HepG2 (cell line): ENCODE measurements around the gene NBEA. TPM values are rescaled to one million over a fixed set of nuclear protein-coding genes. Genes with fewer than 3 reads are reported as not detected.

Source experiments
- ATAC-seq: fragments of 200-7000 bp; cut with Tn5 transposase; 3 replicates; pipeline ENCODE4 v1.9.1; 2020; ENCODE audit warnings: mild to moderate bottlenecking, moderate library complexity
- BruUV-seq: library from RNA; stranded (reverse); fragments of 400-500 nt; replicated peaks from 2 replicates; lab custom pipeline; 2021; lab: Mats Ljungman, UMichigan
- CTCF ChIA-PET: fragments of 300-600 bp; formaldehyde crosslinking; extraction: SDS; loops from one replicate; lab custom pipeline; 2021; ENCODE audit warnings: low total read pairs, inconsistent platforms, low intra/inter-chr PET ratio; lab: Yijun Ruan, JAX
- POLR2A ChIA-PET: fragments of 350-600 bp; sonication (Branson Sonifier 250); formaldehyde crosslinking; loops from one replicate; lab custom pipeline; 2020; ENCODE audit warnings: antibody characterized with exemption, inconsistent platforms; lab: Yijun Ruan, JAX
- DNase-seq: peaks from one replicate; pipeline ENCODE4 v3.0.0-alpha.2; 2015; ENCODE audit warnings: low spot score
- FAIRE-seq: peaks from 3 replicates; lab custom pipeline; 2011; peaks lifted over from hg19 to GRCh38; lab: Jason Lieb, UNC
- H2AFZ ChIP-seq: one replicate; pipeline ENCODE4 v1.6.1; 2011; ENCODE audit warnings: low read length, inconsistent platforms
- H3K27ac ChIP-seq: fragments of 300-600 bp; 3 replicates; pipeline ENCODE4 v1.8.0; 2011; ENCODE audit warnings: mixed run types, mild to moderate bottlenecking, mixed read lengths, low read length, inconsistent platforms; ENCODE audit not compliant: insufficient read depth; ENCODE audit errors: extremely low read length
- H3K27me3 ChIP-seq, 2 experiments: fragments of 200-600 bp in 1 of 2; 2 replicates in 1 of 2; 3 replicates in 1 of 2; pipeline versions ENCODE4 v1.6.0 to v1.8.0; 2011; ENCODE audit warnings: low read length in 2 of 2, mild to moderate bottlenecking in 2 of 2, moderate library complexity in 2 of 2, inconsistent platforms in 1 of 2; ENCODE audit not compliant: insufficient read depth in 2 of 2, control insufficient read depth in 1 of 2
- H3K36me3 ChIP-seq, 2 experiments: fragments of 200-600 bp in 1 of 2; replicated peaks in 1 of 2; 2 replicates in 1 of 2; 3 replicates in 1 of 2; pipeline versions ENCODE4 v1.5.1 to v1.8.0; 2011; ENCODE audit warnings: low read length in 2 of 2, inconsistent platforms in 1 of 2; ENCODE audit not compliant: insufficient read depth in 2 of 2, control insufficient read depth in 1 of 2
- H3K4me1 ChIP-seq: 2 replicates; pipeline ENCODE4 v1.5.1; 2012; ENCODE audit warnings: low read length, inconsistent platforms; ENCODE audit not compliant: insufficient read depth
- H3K4me2 ChIP-seq: 2 replicates; pipeline ENCODE4 v1.6.0; 2011; ENCODE audit warnings: low read depth, low read length, inconsistent platforms
- H3K4me3 ChIP-seq, 3 experiments: fragments of 200-600 bp in 1 of 3; sonication (generic), shearing (Covaris generic) in 1 of 3; replicated peaks in 1 of 3; 2 replicates each; pipeline ENCODE4 v1.5.1; 2011 to 2016; ENCODE audit warnings: low read length in 3 of 3, inconsistent platforms in 2 of 3, low read depth in 2 of 3, mild to moderate bottlenecking in 2 of 3, control low read depth in 1 of 3, mixed read lengths in 1 of 3; ENCODE audit not compliant: insufficient read depth in 1 of 3
- H3K79me2 ChIP-seq: one replicate; pipeline ENCODE4 v1.6.1; 2011; ENCODE audit warnings: low read length, inconsistent platforms; ENCODE audit not compliant: insufficient read depth
- H3K9ac ChIP-seq: 2 replicates; pipeline ENCODE4 v1.6.0; 2011; ENCODE audit warnings: mild to moderate bottlenecking, low read depth, low read length, inconsistent platforms; ENCODE audit not compliant: insufficient read depth
- H3K9me3 ChIP-seq: 2 replicates; pipeline ENCODE4 v1.5.1; 2012; ENCODE audit warnings: mild to moderate bottlenecking, low read length
- H4K20me1 ChIP-seq: 2 replicates; pipeline ENCODE4 v1.6.0; 2011; ENCODE audit warnings: inconsistent platforms, mild to moderate bottlenecking, low read length, moderate library complexity; ENCODE audit not compliant: insufficient read depth
- ATM ChIP-seq: fragments of 450-650 bp; IDR thresholded peaks from 2 replicates; pipeline ENCODE4 v1.7.1; 2017; ENCODE audit warnings: mild to moderate bottlenecking, borderline replicate concordance
- CC2D1A ChIP-seq: sonication (generic); formaldehyde crosslinking; IDR thresholded peaks from 2 replicates; pipeline ENCODE4 v1.8.1; 2023; ENCODE audit warnings: mild to moderate bottlenecking, missing genetic modification reagents
- GFI1 ChIP-seq: sonication (generic); formaldehyde crosslinking; IDR thresholded peaks from 2 replicates; pipeline ENCODE4 v1.5.0; 2020; ENCODE audit warnings: missing genetic modification reagents, mild to moderate bottlenecking, borderline replicate concordance
- HDAC1 ChIP-seq: sonication (generic); formaldehyde crosslinking; IDR thresholded peaks from 2 replicates; pipeline ENCODE4 v1.5.1; 2020; ENCODE audit warnings: mild to moderate bottlenecking, missing genetic modification reagents
- IKZF1 ChIP-seq: fragments of 450-650 bp; IDR thresholded peaks from 2 replicates; pipeline ENCODE4 v1.7.1; 2016
- MBNL3 ChIP-seq: fragments of 250-450 bp; sonication (Bioruptor Pico); conservative IDR thresholded peaks from 2 replicates; pipeline ENCODE4 v1.8.0; 2022; ENCODE audit warnings: mild to moderate bottlenecking, inconsistent platforms
- MNT ChIP-seq: fragments of 450-650 bp; IDR thresholded peaks from 2 replicates; pipeline ENCODE4 v1.6.1; 2016
- SCMH1 ChIP-seq: sonication (generic); formaldehyde crosslinking; IDR thresholded peaks from 2 replicates; pipeline ENCODE4 v1.9.0; 2021; ENCODE audit warnings: missing genetic modification reagents, mild to moderate bottlenecking, borderline replicate concordance
- TARDBP ChIP-seq: sonication (generic); formaldehyde crosslinking; IDR thresholded peaks from 2 replicates; pipeline ENCODE4 v1.8.0; 2022; ENCODE audit warnings: mild to moderate bottlenecking, missing genetic modification reagents
- TBX3 ChIP-seq: fragments of 450-650 bp; IDR thresholded peaks from 2 replicates; pipeline ENCODE4 v1.6.1; 2017; ENCODE audit warnings: antibody characterized with exemption, mild to moderate bottlenecking, inconsistent platforms, borderline replicate concordance
- ZBTB14 ChIP-seq: sonication (generic); formaldehyde crosslinking; IDR thresholded peaks from 2 replicates; pipeline ENCODE4 v1.4.0; 2020; ENCODE audit warnings: missing genetic modification reagents
- ZBTB43 ChIP-seq: sonication (generic); formaldehyde crosslinking; conservative IDR thresholded peaks from 2 replicates; pipeline ENCODE4 v1.4.0; 2020; ENCODE audit warnings: missing genetic modification reagents
- ZNF609 ChIP-seq: sonication (generic); formaldehyde crosslinking; IDR thresholded peaks from 2 replicates; pipeline ENCODE4 v1.4.0; 2020; ENCODE audit warnings: mild to moderate bottlenecking, missing genetic modification reagents, borderline replicate concordance
- ZNF75D ChIP-seq: sonication (generic); formaldehyde crosslinking; IDR thresholded peaks from 2 replicates; pipeline ENCODE4 v1.8.1; 2023; ENCODE audit warnings: missing genetic modification reagents, mild to moderate bottlenecking, borderline replicate concordance
- WGBS: methylation state at CpG from one replicate; pipeline ENCODE4 v1.1.6; 2017; ENCODE audit warnings: low lambda C conversion rate; 5-methylcytosine and 5-hydroxymethylcytosine counted together
- in situ Hi-C: cut with HindIII; loops from 2 replicates; pipeline ENCODE4 v1.10.0; 2017; ENCODE audit warnings: low pct_unique_long_range_greater_than_20kb; ENCODE audit not compliant: extremely low pct_ligation_motif_present
- intact Hi-C: fragments of 100-400 bp; cut with micrococcal nuclease; formaldehyde crosslinking; loops from one replicate; pipeline ENCODE4 v1.10.0; 2022; ENCODE audit not compliant: unreplicated experiment
- polyA plus RNA-seq, 8 experiments: library from polyadenylated mRNA; depleted of rRNA in 3 of 8; stranded (reverse) in 7 of 8; unstranded in 1 of 8; fragments of >200 nt; fragmentation: Illumina TruSeq in 4 of 8; extraction: Trizol in 4 of 8; gene quantifications; 2 replicates each; pipeline versions ENCODE4 v1.2.1 to v1.2.3, GENCODE V29; 2011 to 2016; ENCODE audit warnings: low read depth in 4 of 8, missing spikeins in 1 of 8, mixed read lengths in 1 of 8; ENCODE audit not compliant: insufficient read depth in 1 of 8
- total RNA-seq, 5 experiments: library from RNA; depleted of rRNA; stranded (reverse); fragments of >200 nt; fragmentation: Illumina TruSeq; extraction: Trizol; gene quantifications; 2 replicates each; pipeline ENCODE4 v1.2.3, GENCODE V29; 2016; ENCODE audit warnings: low read depth in 1 of 5

NBEA gene
- total and polyA plus RNA-seq, 2 of the 13 experiments (the other 11 are each of a cell fraction or from before 2014, with no cell fraction given) = 2.7 to 2.8 TPM

- Histone ChIP-seq H4K20me1 (no peaks in the 10 kb centered on the region), H3K36me3 (no peaks in the 10 kb centered on the region), H3K27ac (no peak overlapping the region), H3K4me2 (no peak overlapping the region), H3K27me3 (no peaks in the 10 kb centered on the region), H3K9ac (no peak overlapping the region), H3K79me2 (no peaks in the 10 kb centered on the region), H3K4me3 (no peak overlapping the region), H3K9me3 (no peaks in the 10 kb centered on the region), H2AFZ (no peak overlapping the region), H3K4me1 (no peaks in the 10 kb centered on the region)
- in situ Hi-C loops = no loop called here
- ATAC-seq (no peak), FAIRE-seq (no peak), DNase-seq (no peak)
- WGBS = 95% methylated on average over 2 of the region's 2 CpGs
- TF ChIP-seq TARDBP = no peak
- no peak for TF ChIP-seq IKZF1
- no peak for TF ChIP-seq ZNF75D
- TF ChIP-seq ZNF609 (CRISPR knock-in tag) = no peak
- TF ChIP-seq MNT = no peak
- TF ChIP-seq CC2D1A (CRISPR knock-in tag) = no peak
- TF ChIP-seq ZBTB14 (CRISPR knock-in tag) = no peak
- no peak for TF ChIP-seq ZBTB43 (CRISPR knock-in tag)
- TF ChIP-seq TBX3 = no peak
- TF ChIP-seq HDAC1 (CRISPR knock-in tag) = no peak
- TF ChIP-seq GFI1 (CRISPR knock-in tag) = no peak
- TF ChIP-seq SCMH1 (CRISPR knock-in tag) = no peak
- TF ChIP-seq ATM = no peak
- no peak for TF ChIP-seq MBNL3 (CRISPR knock-in tag)
- intact Hi-C loops = no loop called here
- ChIA-PET POLR2A (no interaction called here), CTCF (no interaction called here)
- no TSS peak for BruUV-seq
These were observed 237.4 kb downstream of the NBEA start for GRCh38 chr13:35179494-35179893.
